GM12878 (cell line): ENCODE results near the gene METAP1D. TPM values are rescaled to one million over a fixed set of nuclear protein-coding genes. Genes with fewer than 3 reads are reported as not detected.

ENCODE experiments used
- ATAC-seq: fragments of 200-7000 bp; cut with Tn5 transposase; 3 replicates; pipeline ENCODE4 v1.9.1; 2020; ENCODE audit warnings: mild to moderate bottlenecking, moderate library complexity
- BruUV-seq: library from RNA; stranded (reverse); fragments of 400-500 nt; replicated peaks from 2 replicates; lab custom pipeline; 2021; lab: Mats Ljungman, UMichigan
- CTCF ChIA-PET: fragments of 300-600 bp; sonication (Branson Sonifier 250); formaldehyde crosslinking; extraction: SDS; loops from one replicate; lab custom pipeline; 2021; ENCODE audit warnings: inconsistent platforms; lab: Yijun Ruan, JAX
- POLR2A ChIA-PET: fragments of 350-600 bp; formaldehyde crosslinking; extraction: SDS; loops from one replicate; lab custom pipeline; 2021; ENCODE audit warnings: inconsistent platforms; lab: Charles Lee
- RAD21 ChIA-PET: fragments of 300-600 bp; sonication (Branson Sonifier 250); formaldehyde crosslinking; loops from one replicate; lab custom pipeline; 2023; ENCODE audit warnings: antibody characterized with exemption; ENCODE audit not compliant: unreplicated experiment; lab: Charles Lee
- SMC1A ChIA-PET: fragments of 300-600 bp; sonication (Branson Sonifier 250); formaldehyde crosslinking; loops from one replicate; lab custom pipeline; 2023; ENCODE audit not compliant: unreplicated experiment, uncharacterized antibody; lab: Charles Lee
- DNase-seq: peaks from one replicate; pipeline ENCODE4 v3.0.0-alpha.2; 2011; ENCODE audit warnings: low read depth, low spot score
- FAIRE-seq: peaks from 3 replicates; lab custom pipeline; 2011; peaks lifted over from hg19 to GRCh38; lab: Jason Lieb, UNC
- H2AFZ ChIP-seq: 2 replicates; pipeline ENCODE4 v1.6.0; 2011; ENCODE audit warnings: low read depth, low read length, control low read depth; ENCODE audit not compliant: control insufficient read depth
- H3K27ac ChIP-seq: 2 replicates; pipeline ENCODE4 v1.5.1; 2011; ENCODE audit warnings: control low read depth; ENCODE audit not compliant: control insufficient read depth, insufficient read depth
- H3K27me3 ChIP-seq, 2 experiments: replicated peaks in 1 of 2; 2 replicates each; pipeline versions ENCODE4 v1.6.0 to v1.6.1; 2011; ENCODE audit warnings: low read length in 1 of 2; ENCODE audit not compliant: control insufficient read depth in 2 of 2, insufficient read depth in 2 of 2
- H3K36me3 ChIP-seq, 2 experiments: 2 replicates each; pipeline ENCODE4 v1.5.1; 2011; ENCODE audit warnings: low read length in 1 of 2; ENCODE audit not compliant: control insufficient read depth in 2 of 2, insufficient read depth in 2 of 2
- H3K4me1 ChIP-seq: 2 replicates; pipeline ENCODE4 v1.6.1; 2011; ENCODE audit warnings: mild to moderate bottlenecking, low read length, moderate library complexity, mixed read lengths; ENCODE audit not compliant: control insufficient read depth, insufficient read depth
- H3K4me2 ChIP-seq: 2 replicates; pipeline ENCODE4 v1.6.0; 2011; ENCODE audit warnings: control low read depth; ENCODE audit not compliant: control insufficient read depth, insufficient read depth
- H3K4me3 ChIP-seq: fragments of 200-600 bp; sonication (generic); 2 replicates; pipeline ENCODE4 v1.5.1; 2016
- H3K79me2 ChIP-seq: 2 replicates; pipeline ENCODE4 v1.6.0; 2011; ENCODE audit warnings: low read length; ENCODE audit not compliant: control insufficient read depth, insufficient read depth
- H3K9ac ChIP-seq: 2 replicates; pipeline ENCODE4 v1.8.0; 2011; ENCODE audit warnings: low read length, control low read depth, mixed read lengths; ENCODE audit not compliant: control insufficient read depth, insufficient read depth
- H3K9me3 ChIP-seq: replicated peaks from 3 replicates; pipeline ENCODE4 v1.5.1; 2011; ENCODE audit warnings: mild to moderate bottlenecking, low read length; ENCODE audit not compliant: control insufficient read depth, insufficient read depth
- H4K20me1 ChIP-seq: 2 replicates; pipeline ENCODE4 v1.6.0; 2011; ENCODE audit not compliant: control insufficient read depth, insufficient read depth
- BCL11A ChIP-seq: IDR thresholded peaks from 2 replicates; pipeline ENCODE4 v1.6.1; 2011; ENCODE audit warnings: low read depth, low read length
- BMI1 ChIP-seq: fragments of 450-650 bp; IDR thresholded peaks from 2 replicates; pipeline ENCODE4 v1.6.1; 2016; ENCODE audit warnings: mild to moderate bottlenecking, moderate library complexity, borderline replicate concordance
- DPF2 ChIP-seq: fragments of 450-650 bp; IDR thresholded peaks from 2 replicates; pipeline ENCODE4 v1.6.1; 2017; ENCODE audit warnings: mild to moderate bottlenecking
- EGR1 ChIP-seq, 2 experiments: IDR thresholded peaks; 1 replicate in 1 of 2; 2 replicates in 1 of 2; pipeline ENCODE4 v1.6.1; 2011 to 2012; ENCODE audit warnings: low read depth in 2 of 2, low read length in 2 of 2, borderline replicate concordance in 1 of 2, mild to moderate bottlenecking in 1 of 2, moderate library complexity in 1 of 2
- FOXM1 ChIP-seq: IDR thresholded peaks from 2 replicates; pipeline ENCODE4 v1.6.1; 2012; ENCODE audit warnings: low read depth, mild to moderate bottlenecking, inconsistent platforms, low read length, moderate library complexity
- GATAD2B ChIP-seq: fragments of 450-650 bp; conservative IDR thresholded peaks from 2 replicates; pipeline ENCODE4 v1.6.1; 2017; ENCODE audit warnings: low read depth, mild to moderate bottlenecking, moderate library complexity
- HDAC2 ChIP-seq: fragments of 200-600 bp; sonication (generic); IDR thresholded peaks from 2 replicates; pipeline ENCODE4 v1.6.1; 2017
- IRF5 ChIP-seq: fragments of 450-650 bp; IDR thresholded peaks from 2 replicates; pipeline ENCODE4 v1.6.1; 2017; ENCODE audit warnings: borderline replicate concordance
- MTA3 ChIP-seq: IDR thresholded peaks from 2 replicates; pipeline ENCODE4 v1.6.1; 2012; ENCODE audit warnings: low read length, inconsistent platforms, borderline replicate concordance
- NR2C1 ChIP-seq: fragments of 450-650 bp; IDR thresholded peaks from 2 replicates; pipeline ENCODE4 v1.6.1; 2017; ENCODE audit warnings: antibody characterized with exemption, mild to moderate bottlenecking, moderate library complexity
- PAX5 ChIP-seq: IDR thresholded peaks from 2 replicates; pipeline ENCODE4 v1.6.1; 2011; ENCODE audit warnings: low read depth, low read length, borderline replicate concordance
- SMAD5 ChIP-seq: IDR thresholded peaks from 2 replicates; pipeline ENCODE4 v1.6.1; 2016; ENCODE audit warnings: antibody characterized with exemption, low read depth
- USF2 ChIP-seq: IDR thresholded peaks from 2 replicates; pipeline ENCODE4 v1.6.1; 2011; ENCODE audit warnings: low read depth, low read length, improper control_type of control experiment, borderline replicate concordance
- WGBS: methylation state at CpG from one replicate; pipeline ENCODE4 v1.1.6; 2016; ENCODE audit warnings: low lambda C conversion rate; ENCODE audit not compliant: insufficient replicate concordance, insufficient coverage; ENCODE audit errors: missing lambda C conversion rate; 5-methylcytosine and 5-hydroxymethylcytosine counted together
- in situ Hi-C: fragments of 300-500 bp; cut with MboI; formaldehyde crosslinking; loops from 9 replicates; pipeline ENCODE4 v1.14.3; 2018; ENCODE audit warnings: mixed read lengths
- intact Hi-C: fragments of 100-400 bp; cut with micrococcal nuclease; formaldehyde crosslinking; loops from one replicate; pipeline ENCODE4 v1.14.2; 2022; ENCODE audit not compliant: unreplicated experiment
- polyA plus RNA-seq, 11 experiments: library from polyadenylated mRNA; depleted of rRNA in 4 of 11; unstranded in 6 of 11; stranded (reverse) in 5 of 11; fragments of >200 nt; fragmentation: Nextera tagmentation in 4 of 11; fragmentation: Illumina TruSeq in 1 of 11; extraction: Ambion mirVana in 4 of 11; extraction: Trizol in 1 of 11; gene quantifications; 1 replicate in 1 of 11; 2 replicates in 10 of 11; pipeline versions ENCODE4 v1.2.1 to v1.2.3, GENCODE V29; 2011 to 2016; ENCODE audit warnings: inconsistent platforms in 2 of 11, missing spikeins in 2 of 11, low read depth in 1 of 11
- total RNA-seq, 4 experiments: library from RNA; depleted of rRNA in 3 of 4; stranded (reverse); fragments of >200 nt in 3 of 4; fragmentation: Illumina TruSeq in 1 of 4; extraction: Trizol in 1 of 4; gene quantifications; 2 replicates each; pipeline versions ENCODE4 v1.2.1 to v1.2.3, GENCODE V29; 2013 to 2021
- TF ChIP-seq, protein P1 (sequence below): IDR thresholded peaks from 2 replicates; pipeline ENCODE4 v1.6.1; 2011; ENCODE audit warnings: low read depth, mild to moderate bottlenecking, low read length, moderate library complexity, borderline replicate concordance; ENCODE audit errors: extremely low read depth

Gene METAP1D
- total and polyA plus RNA-seq, 10 of the 15 experiments (the other 5 are each of a cell fraction or from before 2014, with no cell fraction given): 4.5 to 12.1 (median 7.8) TPM

DNA sequence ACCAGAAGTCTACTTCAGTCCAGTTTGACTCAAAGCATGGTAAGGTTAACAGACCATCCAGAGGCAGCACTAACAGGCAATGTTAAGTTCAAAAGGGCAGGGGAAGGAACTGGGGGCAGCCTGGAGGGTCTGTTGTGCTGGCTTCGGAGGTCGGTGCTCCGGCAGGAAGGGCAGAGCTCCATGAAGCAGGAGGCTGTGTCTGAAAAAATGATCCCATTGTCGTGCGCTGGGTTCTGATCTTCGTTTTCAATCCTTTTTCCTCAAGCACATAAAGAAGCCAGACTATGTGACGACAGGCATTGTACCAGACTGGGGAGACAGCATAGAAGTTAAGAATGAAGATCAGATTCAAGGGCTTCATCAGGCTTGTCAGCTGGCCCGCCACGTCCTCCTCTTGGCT lies 63.7 kb downstream of the METAP1D start:
- WGBS: 91% methylated on average over 9 of the region's 9 CpGs
- Histone ChIP-seq H3K27ac (no peak overlapping the region), H3K36me3 (0 out of 4 replicates have a peak, but pooled peaks cover 0 to 3% of the 10 kb centered on the region in 2 experiments), H4K20me1 (no peaks in the 10 kb centered on the region), H3K27me3 (no peaks in the 10 kb centered on the region), H3K79me2 (no peaks in the 10 kb centered on the region), H2AFZ (no peak overlapping the region), H3K4me1 (no peaks in the 10 kb centered on the region), H3K4me2 (no peak overlapping the region), H3K9me3 (no peaks in the 10 kb centered on the region), H3K4me3 (no peak overlapping the region), H3K9ac (no peak overlapping the region)
- no TSS peak for BruUV-seq
- in situ Hi-C loops: no loop called here
- ChIA-PET SMC1A (interaction anchor here (0.7 to 1.0 kb wide), 2 partner anchors 19 to 51 kb away, joined by 3 read pairs; no protein-coding TSS in a partner anchor), RAD21 (no interaction called here), POLR2A (no interaction called here), CTCF (interaction anchor here (0.6 to 0.8 kb wide), 2 partner anchors 10 to 13 kb away, joined by 3 to 4 read pairs; no protein-coding TSS in a partner anchor)
- no peak for ATAC-seq
- no peak for TF ChIP-seq MTA3
- no peak for TF ChIP-seq GATAD2B
- TF ChIP-seq IRF5: no peak
- TF ChIP-seq, protein P1, sequence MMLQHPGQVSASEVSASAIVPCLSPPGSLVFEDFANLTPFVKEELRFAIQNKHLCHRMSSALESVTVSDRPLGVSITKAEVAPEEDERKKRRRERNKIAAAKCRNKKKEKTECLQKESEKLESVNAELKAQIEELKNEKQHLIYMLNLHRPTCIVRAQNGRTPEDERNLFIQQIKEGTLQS: no peak
- TF ChIP-seq HDAC2: no peak
- DNase-seq: no peak
- intact Hi-C loops: no loop called here
- no peak for FAIRE-seq

GRCh38 chr2:172065111-172065510 lies 65.4 kb downstream of the METAP1D start:
- no peak overlapping the region for H2AFZ ChIP-seq
- H3K36me3 ChIP-seq: 0 out of 4 replicates have a peak, but pooled peaks cover 0 to 3% of the 10 kb centered on the region in 2 experiments
- no peak for DNase-seq
- H3K27me3 ChIP-seq: no peaks in the 10 kb centered on the region
- H3K4me1 ChIP-seq: no peaks in the 10 kb centered on the region
- SMC1A ChIA-PET: no interaction called here
- intact Hi-C loops (no loop called here), in situ Hi-C loops (no loop called here)
- H3K4me2 ChIP-seq: no peak overlapping the region
- WGBS: 96% methylated on average over 4 of the region's 4 CpGs
- RAD21 ChIA-PET: interaction anchor here (0.6 kb wide), 1 partner anchor 63 kb away, joined by 4 read pairs; no protein-coding TSS in a partner anchor
- H3K9ac ChIP-seq: no peak overlapping the region
- CTCF ChIA-PET: no interaction called here
- no peaks in the 10 kb centered on the region for H3K79me2 ChIP-seq
- H3K27ac ChIP-seq: no peak overlapping the region
- no peaks in the 10 kb centered on the region for H3K9me3 ChIP-seq
- FAIRE-seq: no peak
- H3K4me3 ChIP-seq: no peak overlapping the region
- no peak for ATAC-seq
- POLR2A ChIA-PET: no interaction called here
- BruUV-seq: no TSS peak
- no peaks in the 10 kb centered on the region for H4K20me1 ChIP-seq
- TF ChIP-seq EGR1 (IDR thresholded peaks at IDR 0.05; ENCODE audit: borderline replicate concordance in 1 of 2, low read depth in 2 of 2, low read length in 2 of 2) (no peak), BMI1 (no peak), DPF2 (no peak), PAX5 (no peak), BCL11A (no peak), FOXM1 (no peak), NR2C1 (no peak), MTA3 (no peak), SMAD5 (no peak), USF2 (no peak)
